HG03575 (cell line): ENCODE measurements around the gene SDC3.

ENCODE experiments used
- ATAC-seq: cut with Tn5 transposase; IDR thresholded peaks from one replicate; pipeline ENCODE4 v1.9.1; 2021; ENCODE audit not compliant: unreplicated experiment, insufficient number of reproducible peaks, low FRiP score; ENCODE audit errors: extremely low read depth

SDC3 gene

GRCh38 chr1:30895382-30895943, 13.1 kb downstream of the SDC3 start:
- no peak for ATAC-seq

GRCh38 chr1:30894508-30894973, 14.0 kb downstream of the SDC3 start:
- ATAC-seq = no peak

GRCh38 chr1:30893776-30894507, 14.6 kb downstream of the SDC3 start:
- no peak for ATAC-seq

GRCh38 chr1:30892671-30893073, 15.9 kb downstream of the SDC3 start:
- no peak for ATAC-seq

- ATAC-seq = no peak
Measured at GRCh38 chr1:30891227-30891552, 17.4 kb downstream of the SDC3 start.

GRCh38 chr1:30890502-30891226, 17.9 kb downstream of the SDC3 start:
- no peak for ATAC-seq

GRCh38 chr1:30889511-30889910, 19.0 kb downstream of the SDC3 start:
- no peak for ATAC-seq

- ATAC-seq = no peak
Measured at GRCh38 chr1:30888975-30889374, 19.6 kb downstream of the SDC3 start.

GRCh38 chr1:30888391-30888790, 20.2 kb downstream of the SDC3 start:
- no peak for ATAC-seq

GRCh38 chr1:30887485-30888315, 20.9 kb downstream of the SDC3 start:
- ATAC-seq = no peak

- no peak for ATAC-seq
Measured at GRCh38 chr1:30886710-30887428, 21.7 kb downstream of the SDC3 start.

GRCh38 chr1:30885570-30886522, 22.7 kb downstream of the SDC3 start:
- ATAC-seq = no peak

GRCh38 chr1:30884723-30885122, 23.8 kb downstream of the SDC3 start:
- ATAC-seq = no peak

- no peak for ATAC-seq
Measured at GRCh38 chr1:30883389-30884172, 25.0 kb downstream of the SDC3 start.

GRCh38 chr1:30882678-30883388, 25.7 kb downstream of the SDC3 start:
- no peak for ATAC-seq

GRCh38 chr1:30881319-30882181, 27.0 kb downstream of the SDC3 start:
- no peak for ATAC-seq
